Panc1 (cell line): ENCODE measurements around the gene PCDH18. TPM values are rescaled to one million over a fixed set of nuclear protein-coding genes. Genes with fewer than 3 reads are reported as not detected.
A peak's percentile ranks its signal among the peaks of the same experiment; 100 is the strongest.
"Not testable (repeated sequence)": the region's sequence is repeated elsewhere in the genome, so short reads cannot be mapped to it uniquely, and the experiment has no call there.

Source experiments
- ATAC-seq: fragments of 200-7000 bp; cut with Tn5 transposase; 2 replicates; pipeline ENCODE4 v1.9.1; 2020; ENCODE audit warnings: mild to moderate bottlenecking, moderate library complexity
- BruUV-seq: library from RNA; stranded (reverse); fragments of 400-500 nt; replicated peaks from 2 replicates; lab custom pipeline; 2021; lab: Mats Ljungman, UMichigan
- CTCF ChIA-PET: fragments of 300-600 bp; sonication (Branson Sonifier 250); formaldehyde crosslinking; loops from one replicate; lab custom pipeline; 2022; ENCODE audit warnings: antibody characterized with exemption; lab: Charles Lee
- POLR2A ChIA-PET: fragments of 300-600 bp; sonication (Branson Sonifier 250); formaldehyde crosslinking; loops from one replicate; lab custom pipeline; 2022; ENCODE audit warnings: antibody characterized with exemption; lab: Charles Lee
- DNase-seq: peaks from one replicate; pipeline ENCODE4 v3.0.0-alpha.2; 2010; ENCODE audit warnings: low read depth, low spot score
- H3K27ac ChIP-seq: 2 replicates; pipeline ENCODE4 v1.5.1; 2011; ENCODE audit warnings: mild to moderate bottlenecking, low read length, inconsistent platforms
- H3K27me3 ChIP-seq: fragments of 200-500 bp; sonication (Bioruptor generic); 2 replicates; pipeline ENCODE4 v1.6.0; 2014; ENCODE audit warnings: low read length, inconsistent platforms; ENCODE audit not compliant: control insufficient read depth, insufficient read depth
- H3K36me3 ChIP-seq: fragments of 200-500 bp; sonication (Bioruptor generic); 2 replicates; pipeline ENCODE4 v1.5.1; 2014; ENCODE audit warnings: inconsistent platforms, mild to moderate bottlenecking, low read length, moderate library complexity; ENCODE audit not compliant: control insufficient read depth, insufficient read depth
- H3K4me1 ChIP-seq: 2 replicates; pipeline ENCODE4 v1.5.1; 2011; ENCODE audit warnings: inconsistent platforms, mild to moderate bottlenecking, low read length, moderate library complexity; ENCODE audit not compliant: control insufficient read depth, insufficient read depth
- H3K4me3 ChIP-seq, 2 experiments: 2 replicates each; pipeline ENCODE4 v1.5.1; 2011 to 2012; ENCODE audit warnings: low read depth in 2 of 2, low read length in 2 of 2, mild to moderate bottlenecking in 2 of 2, inconsistent platforms in 1 of 2, moderate library complexity in 1 of 2
- H3K9me3 ChIP-seq: fragments of 200-500 bp; sonication (Bioruptor generic); 2 replicates; pipeline ENCODE4 v1.5.1; 2014; ENCODE audit warnings: low read depth, mild to moderate bottlenecking, inconsistent platforms, low read length, moderate library complexity; ENCODE audit not compliant: control insufficient read depth, insufficient read depth
- POLR2AphosphoS5 ChIP-seq: IDR thresholded peaks from 2 replicates; pipeline ENCODE4 v1.6.1; 2012; ENCODE audit warnings: mild to moderate bottlenecking, low read depth, low read length, moderate library complexity
- SIN3A ChIP-seq: IDR thresholded peaks from 2 replicates; pipeline ENCODE4 v1.6.1; 2012; ENCODE audit warnings: low read depth, mild to moderate bottlenecking, low read length, moderate library complexity, borderline replicate concordance; ENCODE audit not compliant: insufficient read depth
- TCF7L2 ChIP-seq: IDR thresholded peaks from 2 replicates; pipeline ENCODE4 v1.6.1; 2011; ENCODE audit warnings: mild to moderate bottlenecking, low read depth, low read length, inconsistent platforms
- in situ Hi-C: cut with HindIII; loops from 2 replicates; pipeline ENCODE4 v1.10.0; 2016; ENCODE audit warnings: low sequenced_read_pairs, low pct_unique_long_range_greater_than_20kb
- intact Hi-C: fragments of 100-400 bp; cut with micrococcal nuclease; formaldehyde crosslinking; loops from one replicate; pipeline ENCODE4 v1.10.0; 2022; ENCODE audit not compliant: unreplicated experiment
- total RNA-seq: library from RNA; stranded (reverse); gene quantifications from one replicate; pipeline ENCODE4 v1.2.1, GENCODE V29; 2021; ENCODE audit not compliant: unreplicated experiment
- TF ChIP-seq, protein P1 (sequence below): fragments of 450-650 bp; IDR thresholded peaks from 2 replicates; pipeline ENCODE4 v1.5.1; 2017; ENCODE audit warnings: mild to moderate bottlenecking
- TF ChIP-seq, protein P2 (sequence below), 2 experiments: IDR thresholded peaks; 2 replicates each; pipeline ENCODE4 v1.6.1; 2011 to 2012; ENCODE audit warnings: low read depth in 2 of 2, control low read depth in 1 of 2, low read length in 1 of 2, mild to moderate bottlenecking in 1 of 2, moderate library complexity in 1 of 2; ENCODE audit not compliant: insufficient read depth in 1 of 2

The PCDH18 gene
- total RNA-seq, 1 experiment from 2014 or later: 10.8 TPM

DNA sequence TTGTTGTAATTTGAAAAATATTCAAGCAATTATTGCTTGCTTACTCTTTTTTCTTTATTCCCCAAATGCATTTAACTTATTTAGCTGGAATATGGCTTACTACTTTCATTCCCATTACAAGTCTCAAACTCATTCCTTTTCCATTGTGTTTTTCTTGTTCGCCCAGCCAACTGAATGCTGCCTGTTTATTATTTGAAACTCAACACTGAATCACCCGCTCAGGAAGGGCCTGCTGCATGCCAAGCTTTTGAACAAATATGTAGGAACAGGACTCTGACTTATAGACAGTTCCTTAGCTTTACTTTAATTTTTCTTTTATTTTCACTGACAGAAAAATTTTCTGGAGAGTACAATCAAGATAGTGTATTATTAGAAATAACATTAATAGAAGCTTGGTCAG is 12.9 kb downstream of the PCDH18 start:
- Histone ChIP-seq H3K27me3 (no peaks in the 10 kb centered on the region), H3K27ac (peak overlapping the region; percentile 79), H3K9me3 (no peaks in the 10 kb centered on the region), H3K4me3 (no peak overlapping the region), H3K4me1 (peaks cover 10% of the 10 kb centered on the region; the same call in 1 of the 2 replicates), H3K36me3 (no peaks in the 10 kb centered on the region; the same call in 1 of the 2 replicates)
- in situ Hi-C loops: no loop called here
- ATAC-seq (peak; percentile 96), DNase-seq (no peak)
- intact Hi-C loops: no loop called here
- no peak for TF ChIP-seq TCF7L2
- TF ChIP-seq POLR2AphosphoS5: no peak
- TF ChIP-seq SIN3A: no peak
- TF ChIP-seq, protein P1, sequence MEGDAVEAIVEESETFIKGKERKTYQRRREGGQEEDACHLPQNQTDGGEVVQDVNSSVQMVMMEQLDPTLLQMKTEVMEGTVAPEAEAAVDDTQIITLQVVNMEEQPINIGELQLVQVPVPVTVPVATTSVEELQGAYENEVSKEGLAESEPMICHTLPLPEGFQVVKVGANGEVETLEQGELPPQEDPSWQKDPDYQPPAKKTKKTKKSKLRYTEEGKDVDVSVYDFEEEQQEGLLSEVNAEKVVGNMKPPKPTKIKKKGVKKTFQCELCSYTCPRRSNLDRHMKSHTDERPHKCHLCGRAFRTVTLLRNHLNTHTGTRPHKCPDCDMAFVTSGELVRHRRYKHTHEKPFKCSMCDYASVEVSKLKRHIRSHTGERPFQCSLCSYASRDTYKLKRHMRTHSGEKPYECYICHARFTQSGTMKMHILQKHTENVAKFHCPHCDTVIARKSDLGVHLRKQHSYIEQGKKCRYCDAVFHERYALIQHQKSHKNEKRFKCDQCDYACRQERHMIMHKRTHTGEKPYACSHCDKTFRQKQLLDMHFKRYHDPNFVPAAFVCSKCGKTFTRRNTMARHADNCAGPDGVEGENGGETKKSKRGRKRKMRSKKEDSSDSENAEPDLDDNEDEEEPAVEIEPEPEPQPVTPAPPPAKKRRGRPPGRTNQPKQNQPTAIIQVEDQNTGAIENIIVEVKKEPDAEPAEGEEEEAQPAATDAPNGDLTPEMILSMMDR: no peak
- TF ChIP-seq, protein P2, sequence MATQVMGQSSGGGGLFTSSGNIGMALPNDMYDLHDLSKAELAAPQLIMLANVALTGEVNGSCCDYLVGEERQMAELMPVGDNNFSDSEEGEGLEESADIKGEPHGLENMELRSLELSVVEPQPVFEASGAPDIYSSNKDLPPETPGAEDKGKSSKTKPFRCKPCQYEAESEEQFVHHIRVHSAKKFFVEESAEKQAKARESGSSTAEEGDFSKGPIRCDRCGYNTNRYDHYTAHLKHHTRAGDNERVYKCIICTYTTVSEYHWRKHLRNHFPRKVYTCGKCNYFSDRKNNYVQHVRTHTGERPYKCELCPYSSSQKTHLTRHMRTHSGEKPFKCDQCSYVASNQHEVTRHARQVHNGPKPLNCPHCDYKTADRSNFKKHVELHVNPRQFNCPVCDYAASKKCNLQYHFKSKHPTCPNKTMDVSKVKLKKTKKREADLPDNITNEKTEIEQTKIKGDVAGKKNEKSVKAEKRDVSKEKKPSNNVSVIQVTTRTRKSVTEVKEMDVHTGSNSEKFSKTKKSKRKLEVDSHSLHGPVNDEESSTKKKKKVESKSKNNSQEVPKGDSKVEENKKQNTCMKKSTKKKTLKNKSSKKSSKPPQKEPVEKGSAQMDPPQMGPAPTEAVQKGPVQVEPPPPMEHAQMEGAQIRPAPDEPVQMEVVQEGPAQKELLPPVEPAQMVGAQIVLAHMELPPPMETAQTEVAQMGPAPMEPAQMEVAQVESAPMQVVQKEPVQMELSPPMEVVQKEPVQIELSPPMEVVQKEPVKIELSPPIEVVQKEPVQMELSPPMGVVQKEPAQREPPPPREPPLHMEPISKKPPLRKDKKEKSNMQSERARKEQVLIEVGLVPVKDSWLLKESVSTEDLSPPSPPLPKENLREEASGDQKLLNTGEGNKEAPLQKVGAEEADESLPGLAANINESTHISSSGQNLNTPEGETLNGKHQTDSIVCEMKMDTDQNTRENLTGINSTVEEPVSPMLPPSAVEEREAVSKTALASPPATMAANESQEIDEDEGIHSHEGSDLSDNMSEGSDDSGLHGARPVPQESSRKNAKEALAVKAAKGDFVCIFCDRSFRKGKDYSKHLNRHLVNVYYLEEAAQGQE (IDR thresholded peaks at IDR 0.05; ENCODE audit: insufficient read depth in 1 of 2, low read depth in 2 of 2, low read length in 1 of 2): no peak
- ChIA-PET POLR2A (interaction anchor here (0.7 kb wide), 1 partner anchor 10 kb away, joined by 3 read pairs; no protein-coding TSS in a partner anchor), CTCF (no interaction called here)
- BruUV-seq: no TSS peak

DNA sequence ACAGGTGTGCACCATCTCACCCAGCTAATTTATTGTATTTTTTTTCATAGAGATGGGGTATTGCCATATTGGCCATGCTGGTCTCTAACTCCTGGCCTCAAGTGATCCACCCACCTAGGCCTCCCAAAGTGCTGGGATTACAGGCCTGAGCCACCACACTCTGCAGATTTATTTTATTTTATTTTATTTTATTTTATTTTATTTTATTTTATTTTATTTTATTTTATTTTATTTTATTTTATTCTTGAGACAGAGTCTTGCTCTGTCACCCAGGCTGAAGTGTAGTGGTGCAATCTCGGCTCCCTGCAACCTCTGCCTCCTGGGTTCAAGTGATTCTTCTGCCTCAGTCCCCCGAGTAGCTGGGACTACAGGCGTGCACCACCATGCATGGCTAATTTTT is 15.0 kb downstream of the PCDH18 start:
- DNase-seq, ATAC-seq, intact Hi-C loops, H3K27me3 ChIP-seq, H3K27ac ChIP-seq, H3K36me3 ChIP-seq, H3K4me3 ChIP-seq, CTCF ChIA-PET, in situ Hi-C loops, POLR2A ChIA-PET, H3K9me3 ChIP-seq, H3K4me1 ChIP-seq, BruUV-seq: not testable (repeated sequence)

DNA sequence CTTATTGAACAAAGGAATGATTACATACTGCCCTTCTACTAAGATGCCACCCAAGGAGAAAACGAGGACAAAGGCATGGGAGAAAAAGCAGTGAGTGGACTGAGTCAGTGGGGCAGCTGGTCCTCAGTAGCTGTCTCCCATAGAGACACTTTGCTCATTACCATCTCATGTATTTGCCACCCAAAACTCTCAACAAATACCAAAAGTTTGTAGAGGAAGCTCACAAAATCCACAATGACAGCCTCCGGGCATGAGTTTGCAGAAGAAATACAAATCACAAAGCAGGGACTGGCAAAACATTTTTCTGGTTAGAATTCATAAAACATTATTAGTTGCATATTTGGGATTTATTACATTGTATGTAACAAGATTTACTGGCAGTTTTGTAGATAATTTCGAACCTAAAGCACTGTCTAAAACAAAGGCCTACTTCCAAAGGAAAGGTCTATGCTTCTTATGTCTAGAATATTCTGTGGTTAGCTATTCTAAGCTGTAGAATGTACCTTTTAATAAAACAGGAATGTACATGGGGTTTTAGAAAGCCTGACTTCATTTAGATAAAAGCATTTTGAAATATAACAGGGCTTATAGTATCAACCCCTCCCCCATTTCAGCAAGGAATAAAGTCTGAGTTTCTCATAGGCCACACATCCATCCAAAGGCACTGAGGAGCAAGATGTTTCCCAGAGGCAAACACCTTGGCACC is 17.7 kb downstream of the PCDH18 start:
- ATAC-seq (no peak), DNase-seq (no peak)
- Histone ChIP-seq H3K27me3 (no peaks in the 10 kb centered on the region), H3K4me3 (no peak overlapping the region), H3K4me1 (peaks cover 21% of the 10 kb centered on the region), H3K27ac (peak overlapping the region; percentile 91), H3K36me3 (no peaks in the 10 kb centered on the region), H3K9me3 (no peaks in the 10 kb centered on the region)
- TF ChIP-seq SIN3A: no peak
- TF ChIP-seq, protein P1: no peak
- no peak for TF ChIP-seq POLR2AphosphoS5
- TF ChIP-seq TCF7L2: no peak
- TF ChIP-seq, protein P2 (IDR thresholded peaks at IDR 0.05; ENCODE audit: insufficient read depth in 1 of 2, low read depth in 2 of 2, low read length in 1 of 2): no peak
- POLR2A ChIA-PET: no interaction called here
- CTCF ChIA-PET: no interaction called here
- in situ Hi-C loops (no loop called here), intact Hi-C loops (no loop called here)
- no TSS peak for BruUV-seq
